Stimulated activated naive B cell treated with anti-CD40 and anti-IgM and Interleukin-4, amounts not matched to agents 10 μg/mL and 1 μg/mL and 100 μg/mL, for 72 hours (primary cell): ENCODE measurements around the gene CAMKMT.

Experiments
- ATAC-seq, 2 donors: fragments of 150-1000 bp; cut with Tn5 transposase; replicated peaks; 2 replicates each; pipeline ENCODE4 v1.10.0; 2021; ENCODE audit warnings: moderate library complexity in 1 of 2
- DNase-seq: peaks from one replicate; pipeline ENCODE4 v3.0.0; 2021
- H3K27ac Mint-ChIP-seq: one replicate; pipeline ENCODE4 v1.8.0; 2022; ENCODE audit warnings: mild to moderate bottlenecking, mixed read lengths
- H3K27me3 Mint-ChIP-seq, 2 donors: one replicate each; pipeline ENCODE4 v1.8.0; 2022; ENCODE audit warnings: mixed read lengths in 2 of 2
- H3K36me3 Mint-ChIP-seq, 2 donors: one replicate each; pipeline ENCODE4 v1.8.0; 2022; ENCODE audit warnings: mixed read lengths in 2 of 2, mild to moderate bottlenecking in 1 of 2
- H3K4me1 Mint-ChIP-seq, 2 donors: one replicate each; pipeline ENCODE4 v1.8.0; 2022; ENCODE audit warnings: mixed read lengths in 2 of 2, mild to moderate bottlenecking in 1 of 2
- H3K4me3 Mint-ChIP-seq, 2 donors: one replicate each; pipeline ENCODE4 v1.8.0; 2022; ENCODE audit warnings: mild to moderate bottlenecking in 2 of 2, mixed read lengths in 2 of 2, moderate library complexity in 1 of 2
- H3K9me3 Mint-ChIP-seq, 2 donors: one replicate each; pipeline ENCODE4 v1.8.0; 2022; ENCODE audit warnings: mixed read lengths in 2 of 2, mild to moderate bottlenecking in 1 of 2

Gene CAMKMT

DNA sequence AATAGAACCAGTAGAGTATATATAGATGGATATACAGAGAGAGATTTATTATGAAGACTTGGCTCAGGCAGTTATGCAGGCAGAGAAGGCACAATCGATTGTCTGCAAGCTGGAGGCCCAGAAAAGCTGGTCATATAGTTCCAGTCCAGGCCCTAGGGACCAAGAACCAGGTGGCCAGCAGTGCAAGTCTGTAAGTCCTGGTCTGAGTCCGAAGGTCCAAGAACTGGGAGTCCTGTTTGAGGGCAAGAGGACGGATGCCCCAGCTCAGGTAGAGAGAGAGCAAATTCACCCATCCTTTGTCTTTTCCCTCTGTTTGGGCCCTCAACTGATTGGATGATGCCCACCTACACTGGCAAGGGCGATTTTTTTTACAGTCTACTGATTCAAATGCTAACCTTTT is 164.6 kb downstream of the CAMKMT start:
- Mint-ChIP-seq H3K27me3 (no peaks in the 10 kb centered on the region), H3K9me3 (peaks cover 4 to 8% of the 10 kb centered on the region in 2 donors), H3K27ac (no peak overlapping the region), H3K4me3 (no peak overlapping the region), H3K4me1 (peaks cover 3 to 11% of the 10 kb centered on the region in 2 donors), H3K36me3 (peaks cover 13 to 18% of the 10 kb centered on the region in 2 donors)
- ATAC-seq (no peak), DNase-seq (no peak)

- peaks cover 11 to 18% of the 10 kb centered on the region in 2 donors for H3K36me3 Mint-ChIP-seq
- no peak overlapping the region for H3K27ac Mint-ChIP-seq
- ATAC-seq (no peak), DNase-seq (no peak)
- peaks cover 2% of the 10 kb centered on the region in 2 donors for H3K9me3 Mint-ChIP-seq
- H3K4me3 Mint-ChIP-seq, result no peak overlapping the region
- H3K4me1 Mint-ChIP-seq, result peaks cover 4 to 14% of the 10 kb centered on the region in 2 donors
- H3K27me3 Mint-ChIP-seq, result no peaks in the 10 kb centered on the region
These were observed 166.8 kb downstream of the CAMKMT start for GRCh38 chr2:44528595-44528994.

DNA sequence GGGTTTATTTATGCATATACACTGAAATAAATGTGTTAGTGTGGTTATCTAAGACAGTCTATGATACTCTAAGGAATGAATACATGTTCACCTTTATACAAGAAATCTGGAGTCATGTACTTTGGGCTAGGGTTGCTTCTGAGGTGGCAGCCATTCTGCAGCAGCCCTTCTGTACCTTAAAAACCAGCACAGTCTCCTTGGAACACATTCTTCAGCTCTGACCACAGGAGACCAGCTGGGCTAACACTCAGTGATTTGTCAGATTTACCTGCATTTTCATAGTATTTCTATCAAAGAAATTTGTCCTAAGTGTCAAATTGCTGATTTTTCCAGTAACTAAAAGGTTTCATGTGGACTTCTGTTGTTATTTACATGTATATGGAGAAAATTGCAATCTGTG is 167.7 kb downstream of the CAMKMT start:
- DNase-seq (no peak), ATAC-seq (no peak)
- Mint-ChIP-seq H3K4me3 (no peak overlapping the region), H3K4me1 (peaks cover 4 to 17% of the 10 kb centered on the region in 2 donors), H3K27ac (no peak overlapping the region), H3K9me3 (peaks cover 4 to 7% of the 10 kb centered on the region in 2 donors), H3K27me3 (no peaks in the 10 kb centered on the region), H3K36me3 (peaks cover 13 to 20% of the 10 kb centered on the region in 2 donors)

DNA sequence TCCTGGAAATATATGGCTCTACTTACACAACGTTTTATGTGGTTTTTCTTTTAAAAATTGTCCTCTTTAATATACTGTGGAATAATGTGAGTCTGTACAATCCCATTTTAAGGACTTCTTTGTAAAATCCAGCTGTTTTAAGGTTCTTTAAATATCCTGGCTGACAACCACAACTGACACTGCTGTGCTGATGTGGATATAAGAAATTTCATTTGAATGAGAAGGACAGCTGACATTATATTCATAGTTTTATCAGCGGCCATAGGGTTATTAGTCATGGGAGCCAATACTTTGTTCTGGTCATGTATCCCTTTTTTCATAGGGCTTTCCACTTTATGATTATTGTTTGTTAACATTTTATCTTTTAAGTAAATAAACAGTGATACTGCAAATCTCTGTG is 169.5 kb downstream of the CAMKMT start:
- H3K27ac Mint-ChIP-seq, result no peak overlapping the region
- DNase-seq, result no peak

GRCh38 chr2:44532031-44532430 is 170.3 kb downstream of the CAMKMT start:
- Mint-ChIP-seq H3K36me3 (peaks cover 12 to 27% of the 10 kb centered on the region in 2 donors), H3K9me3 (peaks cover 9 to 11% of the 10 kb centered on the region in 2 donors), H3K4me1 (peaks cover 6 to 21% of the 10 kb centered on the region in 2 donors), H3K27ac (no peak overlapping the region), H3K27me3 (no peaks in the 10 kb centered on the region), H3K4me3 (no peak overlapping the region)
- no peak for ATAC-seq
- no peak for DNase-seq

More for the DNA sequence above, 169.5 kb downstream of the CAMKMT start:
- H3K27me3 Mint-ChIP-seq, result no peaks in the 10 kb centered on the region
- peaks cover 7% of the 10 kb centered on the region in 2 donors for H3K9me3 Mint-ChIP-seq
- peaks cover 4 to 17% of the 10 kb centered on the region in 2 donors for H3K4me1 Mint-ChIP-seq
- H3K4me3 Mint-ChIP-seq, result no peak overlapping the region
- no peak for ATAC-seq
- H3K36me3 Mint-ChIP-seq, result peaks cover 12 to 25% of the 10 kb centered on the region in 2 donors

DNA sequence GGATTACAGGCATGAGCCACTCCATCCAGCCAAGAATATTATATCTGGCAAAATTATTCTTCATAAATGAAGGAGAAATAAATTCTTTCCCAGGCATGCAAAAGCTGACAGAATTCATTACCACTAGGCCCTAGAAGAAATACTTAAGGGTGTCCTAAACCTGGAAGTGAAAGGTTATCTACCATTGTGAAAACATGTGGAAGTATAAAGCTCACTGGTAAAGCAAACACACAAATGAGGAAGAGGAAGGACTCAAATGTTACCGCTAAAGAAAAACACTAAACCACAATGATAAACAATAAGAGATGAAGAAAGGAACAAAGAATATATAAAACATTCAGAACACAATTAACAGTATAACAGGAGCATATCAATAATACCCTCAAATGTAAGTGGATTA is 171.8 kb downstream of the CAMKMT start:
- DNase-seq (no peak), ATAC-seq (no peak)
- Mint-ChIP-seq H3K9me3 (peaks cover 11 to 14% of the 10 kb centered on the region in 2 donors), H3K27ac (no peak overlapping the region), H3K4me3 (no peak overlapping the region), H3K36me3 (peaks cover 12 to 30% of the 10 kb centered on the region in 2 donors), H3K27me3 (no peaks in the 10 kb centered on the region), H3K4me1 (peaks cover 5 to 18% of the 10 kb centered on the region in 2 donors)

DNA sequence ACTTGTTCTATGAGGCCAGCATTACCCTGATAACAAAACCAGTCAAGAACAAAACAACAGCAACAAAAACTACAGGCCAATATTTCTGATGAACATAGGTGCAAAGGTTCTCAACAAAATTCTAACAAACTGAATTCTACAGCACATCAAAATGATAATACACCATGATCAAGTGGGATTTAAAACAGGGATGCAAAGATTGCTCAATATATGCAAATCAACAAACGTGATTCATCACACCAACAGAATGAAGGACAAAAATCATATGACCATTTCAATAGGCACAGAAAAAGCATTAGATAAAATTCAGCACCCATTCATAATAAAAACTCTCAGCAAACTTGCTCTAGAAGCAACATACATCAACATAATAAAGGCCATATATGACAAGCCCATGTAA is 173.6 kb downstream of the CAMKMT start:
- no peak overlapping the region for H3K27ac Mint-ChIP-seq
- no peaks in the 10 kb centered on the region for H3K27me3 Mint-ChIP-seq
- H3K36me3 Mint-ChIP-seq, result peaks cover 12 to 30% of the 10 kb centered on the region in 2 donors
- no peak overlapping the region for H3K4me3 Mint-ChIP-seq
- peaks cover 11 to 14% of the 10 kb centered on the region in 2 donors for H3K9me3 Mint-ChIP-seq
- ATAC-seq, result no peak
- peaks cover 7 to 14% of the 10 kb centered on the region in 2 donors for H3K4me1 Mint-ChIP-seq
- DNase-seq, result no peak

- DNase-seq (no peak), ATAC-seq (peak; percentile 33 to 56)
- Mint-ChIP-seq H3K4me1 (peaks cover 7 to 18% of the 10 kb centered on the region in 2 donors), H3K27me3 (no peaks in the 10 kb centered on the region), H3K9me3 (peaks cover 11 to 14% of the 10 kb centered on the region in 2 donors), H3K4me3 (no peak overlapping the region), H3K36me3 (peaks cover 11 to 28% of the 10 kb centered on the region in 2 donors), H3K27ac (no peak overlapping the region)
These were observed 175.5 kb downstream of the CAMKMT start for GRCh38 chr2:44537264-44537663.

GRCh38 chr2:44542520-44542919 is 180.8 kb downstream of the CAMKMT start:
- Mint-ChIP-seq H3K36me3 (peaks cover 4 to 5% of the 10 kb centered on the region in 2 donors), H3K27ac (no peak overlapping the region), H3K4me3 (no peak overlapping the region), H3K27me3 (no peaks in the 10 kb centered on the region), H3K9me3 (no peaks in the 10 kb centered on the region), H3K4me1 (peaks cover 16 to 28% of the 10 kb centered on the region in 2 donors)
- DNase-seq (no peak), ATAC-seq (no peak)

- DNase-seq (no peak), ATAC-seq (no peak)
- H3K27me3 Mint-ChIP-seq, result no peaks in the 10 kb centered on the region
- peaks cover 18 to 41% of the 10 kb centered on the region in 2 donors for H3K4me1 Mint-ChIP-seq
- H3K27ac Mint-ChIP-seq, result no peak overlapping the region
- H3K4me3 Mint-ChIP-seq, result no peak overlapping the region
- H3K36me3 Mint-ChIP-seq, result peaks cover 4 to 5% of the 10 kb centered on the region in 2 donors
- no peaks in the 10 kb centered on the region for H3K9me3 Mint-ChIP-seq
These were observed 182.3 kb downstream of the CAMKMT start for GRCh38 chr2:44543773-44544725.

GRCh38 chr2:44545005-44545404 is 183.3 kb downstream of the CAMKMT start:
- no peak for DNase-seq
- no peak for ATAC-seq
- no peaks in the 10 kb centered on the region for H3K27me3 Mint-ChIP-seq
- no peaks in the 10 kb centered on the region for H3K9me3 Mint-ChIP-seq
- no peak overlapping the region for H3K27ac Mint-ChIP-seq
- peaks cover 18 to 48% of the 10 kb centered on the region in 2 donors for H3K4me1 Mint-ChIP-seq
- H3K36me3 Mint-ChIP-seq, result peaks cover 8 to 9% of the 10 kb centered on the region in 2 donors
- no peak overlapping the region for H3K4me3 Mint-ChIP-seq

DNA sequence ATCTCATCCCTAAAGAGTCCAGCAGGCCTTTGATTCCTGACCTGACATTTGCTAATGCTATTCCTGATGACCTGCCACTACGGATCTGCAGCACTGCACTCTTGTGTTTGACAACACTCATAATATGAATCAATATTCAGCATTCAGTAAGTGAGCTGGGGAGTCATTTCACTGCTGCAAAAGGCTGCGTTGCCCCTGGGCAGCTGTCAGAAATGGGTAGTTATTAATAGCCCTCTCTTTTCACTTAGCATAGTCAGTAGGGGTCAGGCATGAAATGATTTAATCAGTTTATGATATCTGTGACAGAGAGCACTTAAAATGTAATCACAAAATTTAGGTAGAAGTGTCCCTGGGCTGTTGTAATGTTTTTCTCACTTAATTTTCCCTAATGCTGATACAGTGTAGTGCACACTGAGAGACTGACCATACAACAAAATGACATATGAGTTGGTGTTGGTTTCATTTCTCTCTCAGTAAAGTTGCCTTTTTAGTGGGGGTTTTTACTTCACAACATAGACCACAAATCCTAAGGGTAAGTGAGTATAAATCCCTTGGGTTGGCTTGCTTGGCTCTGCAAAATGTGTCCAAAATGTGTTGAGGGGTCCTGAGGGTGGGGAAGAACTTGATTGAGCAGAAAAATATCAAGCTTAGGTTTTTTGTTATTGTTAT is 184.8 kb downstream of the CAMKMT start:
- H3K27me3 Mint-ChIP-seq, result no peaks in the 10 kb centered on the region
- no peak overlapping the region for H3K4me3 Mint-ChIP-seq
- H3K4me1 Mint-ChIP-seq, result peaks cover 19 to 56% of the 10 kb centered on the region in 2 donors
- ATAC-seq (peak; percentile 81 to 85), DNase-seq (no peak)
- H3K36me3 Mint-ChIP-seq, result peaks cover 8 to 9% of the 10 kb centered on the region in 2 donors
- no peak overlapping the region for H3K27ac Mint-ChIP-seq
- H3K9me3 Mint-ChIP-seq, result no peaks in the 10 kb centered on the region

DNA sequence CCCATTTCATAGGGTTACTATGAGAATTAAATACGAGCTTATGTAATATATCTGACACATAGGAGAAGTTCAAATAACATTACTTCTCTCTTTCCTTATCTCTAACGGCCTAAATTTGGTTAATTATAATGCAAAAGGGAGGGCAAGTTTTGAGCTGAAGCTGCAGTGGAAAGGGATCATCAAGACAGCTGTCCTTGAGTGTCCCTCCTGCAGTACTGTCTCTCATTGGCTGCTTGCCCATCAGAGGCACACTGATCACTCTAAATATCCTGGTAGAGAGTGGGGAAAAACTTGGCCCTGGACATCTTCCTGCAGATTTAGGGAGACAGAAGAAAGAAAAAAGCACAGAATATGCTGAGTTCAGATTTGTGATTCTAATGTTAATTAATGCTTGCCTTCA is 186.0 kb downstream of the CAMKMT start:
- Mint-ChIP-seq H3K36me3 (peaks cover 8 to 9% of the 10 kb centered on the region in 2 donors), H3K27ac (no peak overlapping the region), H3K27me3 (no peaks in the 10 kb centered on the region), H3K4me3 (no peak overlapping the region), H3K4me1 (peaks cover 19 to 48% of the 10 kb centered on the region in 2 donors), H3K9me3 (no peaks in the 10 kb centered on the region)
- DNase-seq (no peak), ATAC-seq (no peak)

DNA sequence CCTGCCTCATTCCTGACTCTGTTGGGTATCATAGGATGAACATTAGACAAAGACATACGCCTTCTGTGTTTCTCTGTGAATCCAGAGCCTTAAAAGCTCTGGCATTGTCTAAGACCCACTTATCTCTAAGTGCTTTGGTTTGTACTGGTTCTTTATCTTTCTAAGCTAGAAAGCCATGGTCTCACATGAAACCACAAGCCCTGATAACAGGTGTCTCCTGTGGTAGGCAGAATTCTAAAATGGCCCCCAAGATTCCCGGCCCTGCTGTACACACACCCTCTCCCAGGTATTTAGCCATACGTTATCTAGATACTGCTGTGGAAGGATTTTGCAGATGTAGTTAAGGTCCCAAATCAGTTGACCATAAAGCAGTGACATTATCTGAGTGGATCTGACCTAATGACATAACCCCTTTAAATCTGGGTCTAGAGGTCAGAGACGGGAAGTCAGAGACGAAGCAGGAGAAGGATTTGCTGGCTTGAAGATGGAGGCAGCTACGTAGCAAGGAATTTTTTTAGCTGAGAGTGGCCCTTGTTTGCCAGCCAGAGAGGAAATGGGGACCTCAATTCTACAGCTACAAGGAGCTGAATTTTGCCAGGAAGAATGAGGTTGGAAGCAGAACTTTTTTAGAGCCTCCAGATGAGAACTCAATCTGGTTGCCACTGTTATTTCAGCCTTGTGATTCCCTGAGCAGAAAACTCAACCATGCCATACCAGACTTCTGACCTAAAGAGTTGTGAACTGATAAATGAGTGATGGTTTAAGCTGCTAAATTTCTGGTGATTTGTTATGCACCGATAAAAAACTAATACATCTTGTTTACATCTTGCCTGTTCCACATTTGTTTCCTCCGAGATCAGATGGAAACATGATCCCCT is 186.7 kb downstream of the CAMKMT start:
- Mint-ChIP-seq H3K27me3 (no peaks in the 10 kb centered on the region), H3K27ac (no peak overlapping the region), H3K4me3 (no peak overlapping the region), H3K9me3 (no peaks in the 10 kb centered on the region), H3K36me3 (peaks cover 8 to 9% of the 10 kb centered on the region in 2 donors), H3K4me1 (peaks cover 19 to 48% of the 10 kb centered on the region in 2 donors)
- ATAC-seq, result no peak
- no peak for DNase-seq
